Cerebellar nuclear complex (tissue), 1 donor: ENCODE results near the gene MRPL51.
"Not testable (repeated sequence)": the region's sequence is repeated elsewhere in the genome, so short reads cannot be mapped to it uniquely, and the experiment has no call there.

Experiments
- DNase-seq, 2 experiments: peaks; one replicate each; lab custom pipeline; 2025; lab: John Stamatoyannopoulos, UW

MRPL51 gene

DNA sequence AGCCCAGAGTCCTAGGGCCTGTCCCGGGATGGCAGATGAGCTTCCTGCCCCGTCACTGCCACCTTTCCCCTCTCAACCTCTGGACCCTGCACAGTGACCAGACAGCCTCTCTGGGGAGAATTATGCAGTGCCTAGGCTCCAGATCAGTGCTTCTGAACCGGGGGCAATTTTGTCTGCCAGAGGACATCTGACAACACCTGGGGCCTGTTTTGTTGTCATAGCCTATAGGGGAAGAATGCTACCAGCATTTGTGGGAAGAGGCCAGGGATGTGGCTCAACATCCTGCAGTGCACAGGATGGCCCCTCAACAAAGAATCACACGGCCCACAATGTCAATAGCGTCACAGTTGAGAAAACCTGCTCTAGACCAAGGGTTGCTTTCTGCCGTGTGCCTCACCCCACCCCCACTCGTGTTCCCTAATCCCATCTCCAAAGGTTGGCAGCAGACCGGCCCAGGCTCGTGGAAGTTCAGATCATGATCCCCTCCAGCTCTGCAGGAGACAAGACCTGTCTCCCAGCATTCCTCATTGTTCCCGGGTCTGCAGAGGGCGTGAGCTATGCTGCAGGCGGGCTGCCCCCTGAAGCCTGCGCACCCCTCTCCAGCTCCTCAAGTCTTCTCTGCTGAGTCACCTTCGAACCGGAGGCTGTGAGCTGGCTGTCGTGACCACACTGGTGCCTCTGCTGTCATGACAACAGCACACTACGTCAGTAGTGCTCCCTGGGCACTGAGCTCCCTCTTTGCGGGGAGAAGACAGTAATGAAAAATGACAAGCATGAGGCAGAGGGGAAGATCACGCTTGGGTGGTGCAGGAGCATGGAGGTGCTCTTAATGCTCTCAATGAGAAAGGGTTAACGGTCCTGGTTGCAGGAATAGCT is 39.2 kb upstream of the MRPL51 start:
- DNase-seq = peak in 1 of 2 experiments; percentile 15

DNA sequence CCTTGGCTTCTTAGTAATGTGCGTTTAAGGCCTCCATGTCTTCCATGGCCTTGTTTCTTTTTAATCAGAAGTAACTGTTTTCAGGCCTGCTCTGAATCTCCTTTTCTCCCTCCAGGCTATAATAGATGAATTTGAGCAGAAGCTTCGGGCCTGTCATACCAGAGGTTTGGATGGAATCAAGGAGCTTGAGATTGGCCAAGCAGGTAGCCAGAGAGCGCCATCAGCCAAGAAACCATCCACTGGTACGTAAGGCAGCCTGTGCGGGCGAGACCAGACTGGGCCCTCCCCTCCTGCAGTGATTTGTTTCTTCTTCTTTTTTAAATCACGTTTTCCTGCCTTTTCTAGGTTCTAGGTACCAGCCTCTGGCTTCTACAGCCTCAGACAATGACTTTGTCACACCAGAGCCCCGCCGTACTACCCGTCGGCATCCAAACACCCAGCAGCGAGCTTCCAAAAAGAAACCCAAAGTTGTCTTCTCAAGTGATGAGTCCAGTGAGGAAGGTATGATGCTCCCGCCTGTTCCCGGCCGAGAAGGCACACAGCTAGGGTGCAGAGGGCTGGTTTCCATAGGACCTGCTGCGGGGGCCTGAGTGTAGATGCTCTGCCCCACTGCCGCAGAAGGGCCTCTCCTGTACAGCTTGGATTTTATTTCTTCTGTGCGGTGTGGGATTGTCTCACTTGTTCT is 37.7 kb upstream of the MRPL51 start:
- DNase-seq = no peak

DNA sequence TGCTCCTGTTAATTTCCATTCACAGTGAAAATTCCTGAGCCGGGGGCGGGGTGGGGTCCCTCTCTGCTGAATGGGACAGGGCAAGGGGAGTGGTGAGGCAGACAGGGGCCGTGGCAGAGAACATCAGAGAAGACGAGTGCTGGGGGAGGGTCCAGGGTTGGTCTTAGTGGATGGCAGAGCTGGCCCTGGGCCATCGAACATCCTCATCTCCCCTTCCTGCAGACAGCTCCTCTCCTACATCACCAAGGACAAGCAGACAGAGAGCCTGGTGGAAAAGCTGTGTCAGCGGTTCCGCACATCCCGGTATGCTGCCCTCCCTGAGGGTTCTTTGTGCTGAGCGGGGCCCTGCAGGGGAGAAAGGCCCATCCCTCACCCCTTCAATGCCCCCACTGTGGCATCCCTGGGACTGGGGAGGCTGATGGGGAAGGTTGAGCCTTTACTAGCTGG is 36.3 kb upstream of the MRPL51 start:
- no peak for DNase-seq

DNA sequence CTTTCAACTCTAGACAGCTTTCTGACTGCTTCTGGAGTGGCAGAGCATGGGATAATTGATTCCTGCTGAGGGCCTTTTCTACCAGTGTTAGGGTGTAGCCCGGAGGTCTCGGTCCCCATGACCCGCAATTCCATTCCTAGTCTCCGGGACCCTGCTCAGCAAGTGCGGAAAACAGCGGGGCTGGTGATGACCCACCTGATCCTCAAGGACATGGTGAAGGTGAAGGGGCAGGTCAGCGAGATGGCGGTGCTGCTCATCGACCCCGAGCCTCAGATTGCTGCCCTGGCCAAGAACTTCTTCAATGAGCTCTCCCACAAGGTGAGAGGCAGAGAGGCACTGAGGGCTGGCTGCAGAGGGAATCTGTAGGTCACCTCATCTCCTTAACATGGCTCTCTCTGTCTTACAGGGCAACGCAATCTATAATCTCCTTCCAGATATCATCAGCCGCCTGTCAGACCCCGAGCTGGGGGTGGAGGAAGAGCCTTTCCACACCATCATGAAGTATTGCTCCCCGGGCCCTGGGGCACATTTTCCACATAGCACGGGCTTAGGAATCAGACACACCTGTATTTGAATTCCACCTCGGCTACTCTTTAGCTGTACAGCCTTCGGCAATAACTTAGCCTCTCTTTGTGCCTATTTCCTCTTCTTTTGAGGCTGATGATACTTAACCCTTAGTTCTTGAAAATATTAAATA is 35.6 kb upstream of the MRPL51 start:
- DNase-seq = no peak

DNA sequence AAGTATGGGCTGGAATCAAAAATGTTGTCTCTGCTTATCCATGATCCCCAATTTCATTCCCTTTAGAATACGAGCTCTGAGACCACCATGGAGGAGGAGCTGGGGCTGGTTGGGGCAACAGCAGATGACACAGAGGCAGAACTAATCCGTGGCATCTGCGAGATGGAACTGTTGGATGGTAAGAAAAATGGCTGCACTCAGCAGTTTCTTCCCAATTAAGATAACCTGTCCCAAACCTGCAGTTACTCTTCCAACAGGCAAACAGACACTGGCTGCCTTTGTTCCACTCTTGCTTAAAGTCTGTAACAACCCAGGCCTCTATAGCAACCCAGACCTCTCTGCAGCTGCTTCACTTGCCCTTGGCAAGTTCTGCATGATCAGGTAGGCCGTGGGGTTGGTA is 34.6 kb upstream of the MRPL51 start:
- no peak for DNase-seq

DNA sequence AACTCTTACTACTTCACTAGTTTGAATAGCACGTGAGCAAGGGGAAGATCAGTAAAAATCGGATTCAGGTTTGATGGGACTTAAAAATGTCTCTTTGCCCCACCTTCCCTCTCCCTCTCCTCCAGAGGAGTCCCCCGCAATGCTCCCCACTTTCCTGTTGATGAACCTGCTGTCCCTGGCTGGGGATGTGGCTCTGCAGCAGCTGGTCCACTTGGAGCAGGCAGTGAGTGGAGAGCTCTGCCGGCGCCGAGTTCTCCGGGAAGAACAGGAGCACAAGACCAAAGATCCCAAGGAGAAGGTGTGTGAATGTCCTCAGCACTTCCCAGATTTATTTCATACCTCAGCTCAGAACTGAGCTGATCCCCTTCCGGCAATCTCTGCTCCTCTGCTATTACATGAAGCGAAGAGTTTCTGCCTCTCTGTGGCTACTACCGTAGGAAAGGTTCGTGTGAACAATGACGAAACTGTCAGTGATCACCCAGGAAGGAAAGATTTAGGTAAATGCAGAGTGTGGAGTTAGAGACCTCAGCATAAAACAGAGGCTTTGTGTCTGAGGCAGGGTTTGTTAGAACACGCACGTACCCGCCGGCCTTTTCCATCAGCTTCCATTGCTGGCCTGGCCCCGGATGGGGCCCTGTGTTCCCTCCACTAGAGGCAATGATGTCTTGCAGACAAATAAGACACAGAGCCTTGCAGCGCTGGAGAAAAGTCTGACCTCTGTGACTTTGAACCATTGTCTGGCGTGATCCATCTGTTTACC is 33.9 kb upstream of the MRPL51 start:
- DNase-seq = no peak

DNA sequence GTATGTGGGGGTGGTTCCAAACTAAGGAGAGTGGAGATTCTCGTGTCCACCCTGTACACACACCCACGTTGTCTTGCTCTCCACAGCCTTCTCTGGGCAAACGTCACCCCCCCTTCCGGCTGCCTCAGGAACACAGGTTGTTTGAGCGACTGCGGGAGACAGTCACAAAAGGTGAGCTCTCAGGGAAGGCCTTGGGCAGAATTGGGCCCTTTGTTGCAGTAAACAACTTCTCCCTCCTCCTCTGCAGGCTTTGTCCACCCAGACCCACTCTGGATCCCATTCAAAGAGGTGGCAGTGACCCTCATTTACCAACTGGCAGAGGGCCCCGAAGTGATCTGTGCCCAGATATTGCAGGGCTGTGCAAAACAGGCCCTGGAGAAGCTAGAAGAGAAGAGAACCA is 33.1 kb upstream of the MRPL51 start:
- DNase-seq = no peak

DNA sequence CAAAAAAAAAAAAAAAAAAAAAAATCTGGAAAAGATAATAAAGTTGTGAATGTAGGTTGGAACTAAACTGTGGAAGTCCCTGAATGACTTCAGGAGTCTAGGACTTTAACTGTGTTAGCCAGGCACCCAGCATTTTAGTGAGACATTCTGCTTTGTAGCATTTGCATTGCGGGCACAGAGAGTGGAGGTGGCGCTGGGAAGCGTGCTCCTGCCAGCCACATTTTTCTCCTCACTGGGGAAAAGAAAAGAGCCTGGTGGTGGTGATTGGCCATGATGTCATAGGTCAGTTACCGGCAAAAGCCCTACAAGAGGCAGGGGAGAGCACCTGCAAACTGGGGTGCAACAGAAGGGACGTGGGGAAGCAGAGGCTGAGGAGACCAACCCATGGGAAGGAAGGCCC is 31.6 kb upstream of the MRPL51 start:
- DNase-seq = no peak

DNA sequence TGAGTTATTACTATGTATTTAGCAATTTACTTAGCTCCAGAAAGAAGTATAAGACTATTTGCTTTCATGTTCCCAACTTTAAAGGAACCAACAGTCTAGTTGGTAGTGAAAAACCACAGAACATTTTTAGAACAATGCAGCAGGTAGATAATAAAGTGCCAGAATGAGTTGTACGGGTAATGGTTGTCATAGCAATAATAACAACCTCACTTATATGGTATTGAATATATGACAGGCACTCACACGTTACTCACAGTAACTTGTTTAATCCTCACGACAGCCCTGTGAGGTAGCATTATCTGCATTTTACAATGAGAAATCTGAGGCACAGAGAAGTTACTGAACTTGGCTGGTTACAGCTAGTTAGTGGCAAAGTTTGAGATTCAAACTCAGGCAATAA is 30.6 kb upstream of the MRPL51 start:
- DNase-seq = no peak

DNA sequence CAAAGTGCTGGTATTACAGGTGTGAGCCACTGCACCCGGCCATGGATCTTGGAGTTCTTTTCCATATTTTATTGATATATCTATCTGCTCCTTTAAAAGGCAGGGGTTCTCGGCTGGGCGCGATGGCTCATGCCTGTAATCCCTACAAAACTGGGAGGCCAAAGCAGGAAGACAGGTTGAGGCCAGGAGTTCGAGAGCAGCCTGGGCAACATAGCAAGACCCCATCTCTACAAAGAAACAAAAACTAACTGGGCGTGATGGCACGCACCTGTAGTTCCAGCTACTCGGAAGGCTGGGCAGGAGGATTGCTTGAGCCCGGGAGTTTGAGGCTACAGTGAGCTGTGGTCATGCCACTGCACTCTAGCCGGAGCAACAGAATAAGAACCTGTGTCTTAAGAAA is 29.1 kb upstream of the MRPL51 start:
- DNase-seq = no peak

DNA sequence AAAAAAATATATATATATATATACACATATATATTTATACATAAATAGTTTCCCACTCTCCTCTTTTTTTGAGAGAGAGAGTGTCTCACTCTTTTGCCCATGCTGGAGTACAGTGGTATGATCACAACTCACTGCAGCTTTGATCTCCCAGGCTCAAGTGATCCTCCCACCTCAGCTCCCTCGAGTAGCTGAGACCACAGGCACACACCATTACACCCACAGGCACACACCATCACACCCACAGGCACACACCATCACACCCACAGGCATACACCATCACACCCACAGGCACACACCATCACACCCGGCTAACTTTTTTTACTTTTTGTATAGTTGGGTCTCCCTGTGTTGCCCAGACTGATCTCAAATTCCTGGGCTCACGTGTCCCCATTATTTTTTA is 27.1 kb upstream of the MRPL51 start:
- no peak for DNase-seq

DNA sequence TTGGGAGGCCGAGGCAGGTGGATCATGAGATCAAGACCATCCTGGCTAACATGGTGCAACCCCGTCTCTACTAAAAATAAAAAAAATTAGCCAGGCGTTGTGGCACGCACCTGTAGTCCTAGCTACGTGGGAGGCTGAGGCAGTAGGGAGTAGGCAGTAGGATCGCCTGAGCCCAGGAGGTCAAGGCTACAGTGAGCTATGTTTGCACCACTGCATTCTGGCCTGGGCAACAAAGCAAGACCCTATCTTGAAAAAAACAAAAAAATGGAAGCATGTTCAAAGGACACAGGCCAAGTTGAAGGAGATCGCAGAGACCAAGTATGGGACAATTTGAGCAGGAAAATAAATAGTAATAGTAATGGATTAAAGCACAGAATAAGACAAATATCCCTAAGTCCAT is 15.0 kb upstream of the MRPL51 start:
- DNase-seq = no peak

DNA sequence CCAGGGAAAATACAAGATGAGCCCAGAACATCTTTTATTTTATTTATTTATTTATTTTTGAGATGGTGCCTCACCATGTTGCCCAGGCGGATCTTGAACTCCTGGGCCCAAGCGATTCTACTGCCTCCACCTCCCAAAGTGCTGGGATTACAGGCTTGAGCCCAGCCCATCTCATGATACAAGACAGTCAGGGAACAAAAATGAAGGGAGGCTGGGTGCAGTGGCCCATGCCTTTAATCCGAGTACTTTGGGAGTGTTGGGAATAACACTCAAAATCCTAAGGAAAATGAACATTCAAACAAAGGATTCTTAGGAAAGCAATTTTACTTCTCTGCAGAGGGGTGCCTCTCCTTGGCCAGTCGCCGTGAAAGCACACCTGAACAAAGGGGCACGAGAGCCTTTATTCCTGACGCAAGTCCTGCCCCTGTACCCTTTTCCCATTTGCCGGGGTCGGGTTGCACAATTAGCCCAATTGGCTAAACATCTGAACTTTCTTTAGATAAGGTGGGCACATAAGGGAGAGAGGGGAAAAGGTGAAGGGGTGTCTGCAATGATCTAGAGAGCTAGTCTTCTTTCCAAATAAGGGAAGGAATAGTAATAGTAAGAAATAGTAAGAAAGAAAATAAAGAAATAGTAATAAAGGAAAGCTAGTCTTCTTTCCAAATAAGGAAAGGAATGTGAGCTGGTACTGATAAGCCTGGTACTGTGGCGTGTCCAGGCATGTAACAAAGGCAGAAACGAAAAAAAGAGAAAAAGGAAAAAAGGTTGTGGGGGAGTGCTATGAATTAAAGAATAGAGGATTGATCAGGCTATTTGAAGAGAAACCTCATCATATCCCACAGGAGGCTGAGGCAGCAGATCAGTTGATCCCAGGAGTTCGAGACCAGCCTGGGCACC is 14.3 kb upstream of the MRPL51 start:
- DNase-seq = no peak

DNA sequence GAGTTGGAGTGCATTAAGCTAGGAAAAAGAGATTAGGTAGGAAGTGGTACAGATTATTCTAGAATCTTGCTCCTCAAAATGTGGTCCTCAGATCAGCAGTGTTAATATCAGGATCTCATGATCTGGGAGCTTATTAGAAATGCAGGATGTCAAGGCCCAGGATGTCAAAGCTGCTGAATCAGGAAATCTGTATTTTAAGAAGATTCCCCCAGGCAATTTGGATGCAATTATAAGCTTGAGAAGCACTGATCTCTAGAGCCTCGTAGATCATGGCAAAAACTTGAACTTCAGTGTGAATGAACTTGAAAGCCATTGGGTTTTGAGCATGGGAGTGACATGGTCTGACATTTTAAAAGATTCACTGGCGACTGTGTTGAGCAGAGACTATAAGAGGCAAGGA is 7.4 kb upstream of the MRPL51 start:
- no peak for DNase-seq

DNA sequence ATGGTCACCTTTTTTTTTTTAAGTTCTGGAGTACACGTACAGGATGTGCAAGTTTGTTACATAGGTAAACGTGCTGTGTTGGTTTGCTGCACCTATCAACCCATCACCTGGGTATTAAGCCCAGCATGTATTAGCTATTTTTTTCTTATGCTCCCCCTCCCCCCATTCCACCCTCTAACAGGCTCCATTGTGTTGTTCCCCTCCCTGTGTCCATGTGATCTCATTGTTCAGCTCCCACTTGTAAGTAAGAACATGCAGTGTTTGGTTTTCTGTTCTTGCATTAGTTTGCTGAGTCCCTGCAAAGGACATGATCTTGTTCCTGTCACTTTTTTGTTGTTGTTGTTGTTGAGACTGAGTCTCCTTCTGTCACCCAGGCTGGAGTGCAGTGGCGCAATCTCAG is 4.2 kb upstream of the MRPL51 start:
- DNase-seq = not testable (repeated sequence)

DNA sequence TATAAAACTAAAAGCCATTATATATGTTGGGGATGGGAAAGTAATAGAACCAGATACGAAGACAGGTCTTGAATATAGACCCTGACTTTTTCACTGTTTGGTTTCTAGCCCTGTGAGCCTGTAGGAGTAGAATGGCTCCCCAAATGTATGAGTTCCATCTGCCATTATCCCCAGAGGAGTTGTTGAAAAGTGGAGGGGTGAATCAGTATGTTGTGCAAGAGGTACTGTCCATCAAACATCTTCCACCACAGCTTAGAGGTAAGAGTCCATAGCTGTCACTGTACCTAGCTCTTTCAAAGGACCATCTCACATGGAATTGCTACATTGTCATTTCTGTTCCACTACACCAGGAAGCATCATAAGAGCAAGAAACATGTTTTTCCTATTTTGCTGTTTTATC is 1.9 kb upstream of the MRPL51 start:
- no peak for DNase-seq

DNA sequence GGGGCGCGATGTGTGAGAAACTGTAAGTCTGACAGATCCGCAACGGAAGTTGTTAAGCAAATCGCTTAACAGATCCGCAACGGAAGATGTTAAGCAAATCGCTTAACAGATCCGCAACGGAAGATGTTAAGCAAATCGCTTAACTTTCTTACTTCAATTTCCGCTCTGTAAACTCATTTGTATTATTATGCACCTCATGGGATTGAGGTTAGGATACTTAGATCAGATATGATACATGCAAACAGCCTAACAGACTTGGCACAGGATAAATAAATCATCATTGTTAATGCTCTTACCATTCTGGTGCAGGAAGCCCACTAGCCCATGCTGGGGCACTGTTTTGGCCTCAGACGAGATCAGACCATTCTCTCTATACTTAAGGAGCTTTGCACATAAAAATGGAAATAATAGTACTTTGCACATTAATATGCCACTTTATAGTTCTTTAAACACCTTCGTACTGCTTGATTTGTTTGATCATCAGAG is 1.2 kb upstream of the MRPL51 start:
- DNase-seq = no peak

DNA sequence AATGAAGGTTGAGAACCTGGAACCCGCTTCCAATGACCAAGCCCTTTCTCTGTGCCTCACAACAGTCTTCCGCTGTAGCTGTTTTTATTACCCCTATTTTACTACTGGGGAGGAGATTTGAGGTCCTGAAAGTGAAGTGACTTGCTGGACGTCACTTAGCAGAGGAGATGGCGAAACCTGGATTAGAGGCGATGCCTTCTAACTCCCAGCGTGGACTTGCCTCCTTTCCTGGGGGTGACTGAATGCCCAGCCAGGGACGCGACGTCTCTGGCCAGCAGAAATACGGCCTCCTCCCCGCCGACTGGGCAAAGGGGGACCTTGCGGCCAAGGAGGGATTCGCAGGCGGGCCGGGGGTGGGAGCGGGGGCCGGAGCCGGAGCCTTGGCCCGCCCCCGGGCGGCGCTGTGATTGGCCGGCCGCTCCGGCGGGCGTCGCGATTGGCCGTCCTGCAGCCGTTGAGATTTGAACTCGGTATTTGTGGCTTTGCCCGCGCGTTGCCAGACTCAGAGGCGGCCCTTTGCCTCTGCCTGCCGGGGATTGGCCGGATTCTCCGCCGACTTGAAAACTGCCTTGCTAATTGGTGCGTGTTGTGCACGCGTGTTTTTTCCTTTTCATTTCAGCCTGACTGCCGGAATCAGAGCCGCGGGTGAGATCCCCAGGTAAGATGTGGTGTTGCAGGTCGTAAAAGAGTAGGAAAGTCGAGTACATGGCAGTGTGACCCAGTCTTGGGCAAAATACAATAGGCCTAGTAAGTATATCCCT is 615 bp upstream of the MRPL51 start, which contains the start of gene NCAPD2:
NCAPD2 (plus strand) TSS at position 606 of the 761 bp plus-strand sequence. CDS start 997 bp downstream, outside the sequence.
- peak; percentile 88 to 93 for DNase-seq

DNA sequence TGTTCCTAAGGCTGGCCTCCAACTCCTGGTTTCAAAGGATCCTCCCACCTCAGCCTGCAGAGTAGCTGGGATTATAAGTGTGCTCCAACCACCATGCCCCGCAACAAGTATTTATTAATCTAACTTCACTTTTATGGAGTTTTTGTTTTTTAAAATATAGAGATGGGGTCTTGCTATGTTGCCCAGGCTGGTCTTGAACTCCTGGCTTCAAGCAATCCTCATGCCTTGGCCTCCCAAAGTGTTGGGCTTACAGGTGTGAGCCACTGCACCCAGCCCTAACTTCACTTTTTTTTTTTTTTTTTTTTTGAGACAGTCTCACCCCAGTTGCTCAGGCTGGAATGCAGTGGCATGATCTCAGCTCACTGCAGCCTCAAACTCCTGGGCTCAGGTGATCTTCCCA is 2.4 kb downstream of the MRPL51 start:
- DNase-seq = not testable (repeated sequence)

DNA sequence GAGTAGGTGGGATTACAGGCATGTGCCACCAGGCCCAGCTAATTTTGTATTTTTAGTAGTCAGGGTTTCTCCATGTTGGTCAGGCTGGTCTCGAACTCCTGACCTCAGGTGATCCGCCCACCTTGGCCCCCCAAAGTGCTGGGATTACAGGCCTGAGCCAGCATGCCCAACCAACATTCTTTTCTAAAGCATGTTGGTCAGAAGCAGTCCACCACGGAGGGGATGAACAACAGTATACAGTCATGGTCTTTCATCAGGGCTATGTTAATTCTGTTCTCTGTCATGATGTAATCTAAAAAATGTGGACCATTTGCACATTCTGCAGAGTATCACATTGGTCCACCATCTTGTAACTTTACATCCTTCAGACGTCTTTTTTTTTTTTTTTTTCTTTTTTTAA is 3.6 kb downstream of the MRPL51 start:
- no peak for DNase-seq
